B cell (primary cell): ENCODE results near the gene KLF3. TPM values are rescaled to one million over a fixed set of nuclear protein-coding genes. Genes with fewer than 3 reads are reported as not detected.
"Not testable (repeated sequence)": the region's sequence is repeated elsewhere in the genome, so short reads cannot be mapped to it uniquely, and the experiment has no call there.

Experiments
- ATAC-seq: fragments of 200-7000 bp; cut with Tn5 transposase; one replicate; pipeline ENCODE4 v1.10.0; 2021; ENCODE audit warnings: low read depth, mild to moderate bottlenecking, moderate number of reproducible peaks, moderate library complexity
- CTCF ChIA-PET: fragments of 350-600 bp; sonication (Branson Sonifier 250); formaldehyde crosslinking; loops from one replicate; lab custom pipeline; 2021; ENCODE audit warnings: antibody characterized with exemption, inconsistent platforms; lab: Charles Lee
- POLR2A ChIA-PET: fragments of 350-600 bp; sonication (Branson Sonifier 250); formaldehyde crosslinking; loops from one replicate; lab custom pipeline; 2021; ENCODE audit warnings: antibody characterized with exemption; lab: Charles Lee
- DNase-seq: peaks from one replicate; pipeline ENCODE4 v3.0.0; 2013
- H2AFZ ChIP-seq: 2 replicates; pipeline ENCODE4 v1.6.1; 2012; ENCODE audit warnings: mild to moderate bottlenecking, low read depth, low read length; ENCODE audit not compliant: insufficient read depth, poor library complexity, severe bottlenecking
- H3K27ac ChIP-seq, 2 donors: 1 replicate in 1 of 2; 2 replicates in 1 of 2; pipeline ENCODE4 v1.5.1; 2012 to 2013; ENCODE audit warnings: low read length in 2 of 2, mild to moderate bottlenecking in 2 of 2, moderate library complexity in 1 of 2
- H3K27me3 ChIP-seq, 4 experiments: fragments of 200-600 bp in 1 of 4; sonication (generic) in 1 of 4; replicated peaks in 1 of 4; 1 replicate in 2 of 4; 2 replicates in 2 of 4; pipeline versions ENCODE4 v1.6.1 to v1.7.0; 2013 to 2016; ENCODE audit warnings: low read length in 3 of 4, mild to moderate bottlenecking in 2 of 4, mixed read lengths in 1 of 4, moderate library complexity in 1 of 4; ENCODE audit not compliant: insufficient read depth in 4 of 4, control insufficient read depth in 3 of 4; ENCODE audit errors: control extremely low read depth in 1 of 4
- H3K36me3 ChIP-seq, 2 experiments: replicated peaks in 1 of 2; 1 replicate in 1 of 2; 2 replicates in 1 of 2; pipeline versions ENCODE4 v1.6.1 to v1.7.1; 2013; ENCODE audit warnings: low read length in 1 of 2; ENCODE audit not compliant: insufficient read depth in 2 of 2, control insufficient read depth in 1 of 2; ENCODE audit errors: control extremely low read depth in 1 of 2, extremely low read depth in 1 of 2
- H3K4me1 ChIP-seq, 2 donors: fragments of 200-600 bp in 1 of 2; sonication (generic) in 1 of 2; 1 replicate in 1 of 2; 2 replicates in 1 of 2; pipeline versions ENCODE4 v1.5.1 to v1.6.1; 2013 to 2017; ENCODE audit warnings: low read length in 2 of 2; ENCODE audit not compliant: control insufficient read depth in 2 of 2, insufficient read depth in 2 of 2
- H3K4me2 ChIP-seq: replicated peaks from 2 replicates; pipeline ENCODE3; 2012; ENCODE audit warnings: mild to moderate bottlenecking, low read depth, low read length; ENCODE audit not compliant: poor library complexity, severe bottlenecking
- H3K4me3 ChIP-seq, 5 experiments: fragments of 200-600 bp in 1 of 5; sonication (generic) in 1 of 5; 1 replicate in 3 of 5; 2 replicates in 2 of 5; pipeline versions ENCODE4 v1.5.1 to v1.7.0; 2011 to 2016; ENCODE audit warnings: low read length in 4 of 5, mild to moderate bottlenecking in 4 of 5, low read depth in 2 of 5, control low read depth in 1 of 5, moderate library complexity in 1 of 5; ENCODE audit not compliant: insufficient read depth in 1 of 5; ENCODE audit errors: control extremely low read depth in 1 of 5, extremely low read depth in 1 of 5
- H3K79me2 ChIP-seq: fragments of 200-600 bp; sonication (generic); one replicate; pipeline ENCODE4 v1.6.0; 2016; ENCODE audit warnings: low read length; ENCODE audit not compliant: control insufficient read depth, insufficient read depth
- H3K9ac ChIP-seq: fragments of 200-600 bp; sonication (generic); 2 replicates; pipeline ENCODE4 v1.6.1; 2017; ENCODE audit warnings: mild to moderate bottlenecking, low read length, moderate library complexity
- H3K9me3 ChIP-seq, 3 donors: one replicate each; pipeline versions ENCODE4 v1.6.1 to v1.7.1; 2013; ENCODE audit warnings: low read length in 2 of 3; ENCODE audit not compliant: control insufficient read depth in 2 of 3, insufficient read depth in 1 of 3; ENCODE audit errors: control extremely low read depth in 1 of 3
- H4K20me1 ChIP-seq: 2 replicates; pipeline ENCODE4 v1.6.0; 2012; ENCODE audit warnings: mild to moderate bottlenecking, low read length; ENCODE audit not compliant: insufficient read depth, control insufficient read depth, poor library complexity, severe bottlenecking
- H3K27ac Mint-ChIP-seq: one replicate; pipeline ENCODE4 v1.8.0; 2021; ENCODE audit warnings: mixed read lengths
- H3K27me3 Mint-ChIP-seq: one replicate; pipeline ENCODE4 v1.8.0; 2021; ENCODE audit warnings: mixed read lengths
- H3K4me1 Mint-ChIP-seq: one replicate; pipeline ENCODE4 v1.8.0; 2021; ENCODE audit warnings: mixed read lengths
- H3K4me3 Mint-ChIP-seq: one replicate; pipeline ENCODE4 v1.8.0; 2021; ENCODE audit warnings: mixed read lengths
- H3K9me3 Mint-ChIP-seq: one replicate; pipeline ENCODE4 v1.8.0; 2022; ENCODE audit warnings: mixed read lengths; ENCODE audit not compliant: insufficient read depth
- CTCF ChIP-seq: fragments of 200-600 bp; IDR thresholded peaks from one replicate; pipeline ENCODE4 v1.8.0; 2022; ENCODE audit warnings: antibody characterized with exemption, mild to moderate bottlenecking
- EZH2 ChIP-seq: IDR thresholded peaks from 2 replicates; pipeline ENCODE4 v1.6.1; 2012; ENCODE audit warnings: borderline replicate concordance, low read depth, mild to moderate bottlenecking, moderate library complexity, low read length; ENCODE audit not compliant: insufficient read depth, poor library complexity, severe bottlenecking
- WGBS: methylation state at CpG from one replicate; pipeline ENCODE4 v1.1.5; 2013; ENCODE audit warnings: missing lambda C conversion rate; ENCODE audit not compliant: insufficient coverage; 5-methylcytosine and 5-hydroxymethylcytosine counted together
- intact Hi-C: fragments of 100-400 bp; cut with micrococcal nuclease; formaldehyde crosslinking; loops from one replicate; pipeline ENCODE4 v1.10.0; 2022
- polyA plus RNA-seq: library from polyadenylated mRNA; depleted of rRNA; stranded (reverse); fragments of >200 nt; gene quantifications from 2 replicates; pipeline ENCODE4 v1.2.3, GENCODE V29; 2012
- total RNA-seq, 2 donors: library from RNA; stranded (reverse); fragments of 120-200 nt in 1 of 2; gene quantifications; 1 replicate in 1 of 2; 2 replicates in 1 of 2; pipeline versions ENCODE4 v1.2.3 to v1.2.4, GENCODE V29; 2013 to 2022

Gene KLF3
- total and polyA plus RNA-seq, 2 donors (not counting 1 experiment from before 2014, with no cell fraction given) = 32.9 to 51.9 TPM

GRCh38 chr4:38621028-38621684 is 42.8 kb upstream of the KLF3 start:
- H3K9ac ChIP-seq = no peak overlapping the region
- Mint-ChIP-seq H3K9me3 (no peaks in the 10 kb centered on the region), H3K4me3 (no peak overlapping the region), H3K27ac (no peak overlapping the region), H3K27me3 (peaks cover 2% of the 10 kb centered on the region), H3K4me1 (peaks cover 4% of the 10 kb centered on the region)
- ATAC-seq (no peak), DNase-seq (no peak)
- no peaks in the 10 kb centered on the region for H4K20me1 ChIP-seq
- H2AFZ ChIP-seq = no peak overlapping the region
- H3K9me3 ChIP-seq = no peaks in the 10 kb centered on the region
- no peaks in the 10 kb centered on the region for H3K79me2 ChIP-seq
- H3K27ac ChIP-seq = no peak overlapping the region
- CTCF ChIA-PET = interaction anchor here (1.4 kb wide), 1 partner anchor 441 kb away, joined by 3 read pairs; no protein-coding TSS in a partner anchor
- intact Hi-C loops = no loop called here
- H3K4me2 ChIP-seq = no peak overlapping the region
- no peaks in the 10 kb centered on the region for H3K36me3 ChIP-seq
- no peaks in the 10 kb centered on the region for H3K4me1 ChIP-seq
- no peak overlapping the region for H3K4me3 ChIP-seq
- 99% methylated on average over 7 of the region's 9 CpGs for WGBS
- POLR2A ChIA-PET = no interaction called here
- no peaks in the 10 kb centered on the region for H3K27me3 ChIP-seq
- no peak for TF ChIP-seq EZH2
- TF ChIP-seq CTCF = no peak

DNA sequence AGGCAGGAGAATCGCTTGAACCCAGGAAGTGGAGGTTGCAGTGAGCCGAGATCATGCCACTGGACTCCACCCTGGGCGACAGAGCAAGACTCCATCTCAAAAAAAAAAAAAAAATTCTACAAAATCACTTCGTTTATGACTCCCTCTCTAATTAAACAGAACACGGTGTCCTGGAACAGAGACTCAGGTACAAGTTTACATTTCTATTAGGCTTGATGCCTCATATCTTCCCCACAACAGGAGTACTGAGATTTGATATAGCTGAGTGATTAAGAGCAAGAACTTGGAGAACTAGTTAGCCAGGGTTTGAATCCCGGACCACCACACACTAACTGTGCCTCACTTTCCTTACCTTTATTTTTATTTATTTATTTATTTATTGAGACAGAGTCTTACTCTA is 42.2 kb upstream of the KLF3 start:
- Histone ChIP-seq H3K27ac (no peak overlapping the region), H3K4me1 (no peaks in the 10 kb centered on the region), H3K27me3 (no peaks in the 10 kb centered on the region), H3K79me2 (no peaks in the 10 kb centered on the region), H3K36me3 (no peaks in the 10 kb centered on the region), H3K4me3 (no peak overlapping the region), H2AFZ (no peak overlapping the region), H3K9me3 (no peaks in the 10 kb centered on the region), H3K9ac (no peak overlapping the region), H4K20me1 (no peaks in the 10 kb centered on the region), H3K4me2 (no peak overlapping the region)
- peaks cover 2% of the 10 kb centered on the region for H3K27me3 Mint-ChIP-seq
- ChIA-PET POLR2A (no interaction called here), CTCF (interaction anchor here (1.4 kb wide), 1 partner anchor 442 kb away, joined by 3 read pairs; no protein-coding TSS in a partner anchor)
- 73% methylated on average over 3 of the region's 6 CpGs for WGBS
- peaks cover 4% of the 10 kb centered on the region for H3K4me1 Mint-ChIP-seq
- no peak for TF ChIP-seq EZH2
- no peak for TF ChIP-seq CTCF
- ATAC-seq = no peak
- H3K27ac Mint-ChIP-seq = no peak overlapping the region
- intact Hi-C loops = no loop called here
- no peak for DNase-seq
- H3K9me3 Mint-ChIP-seq = no peaks in the 10 kb centered on the region
- H3K4me3 Mint-ChIP-seq = no peak overlapping the region

DNA sequence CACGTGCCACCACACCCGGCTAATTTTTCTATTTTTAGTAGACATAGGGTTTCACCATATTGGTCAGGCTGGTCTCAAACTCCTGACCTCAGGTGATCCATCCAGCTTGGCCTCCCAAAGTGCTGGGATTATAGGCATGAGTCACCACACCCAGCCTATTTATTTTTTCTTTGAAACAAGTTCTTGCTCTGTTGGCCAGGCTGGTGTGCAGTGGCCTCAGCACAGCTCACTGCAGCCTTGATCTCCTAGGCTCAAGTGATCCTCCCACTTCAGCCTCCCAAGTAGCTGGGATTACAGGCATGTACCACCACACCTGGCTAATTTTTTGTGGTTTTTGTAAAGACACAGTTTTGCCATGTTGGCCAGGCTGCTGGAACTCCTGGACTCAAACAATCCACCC is 41.7 kb upstream of the KLF3 start:
- H3K79me2 ChIP-seq, H3K4me2 ChIP-seq, H3K4me3 Mint-ChIP-seq, H3K27ac Mint-ChIP-seq, H3K4me3 ChIP-seq, POLR2A ChIA-PET, H3K9me3 Mint-ChIP-seq, H3K4me1 ChIP-seq, DNase-seq, ATAC-seq, H4K20me1 ChIP-seq, H3K27ac ChIP-seq, H3K36me3 ChIP-seq, H3K27me3 Mint-ChIP-seq, H2AFZ ChIP-seq, intact Hi-C loops, H3K9ac ChIP-seq, H3K4me1 Mint-ChIP-seq, H3K9me3 ChIP-seq, H3K27me3 ChIP-seq: not testable (repeated sequence)
- 100% methylated on average over 2 of the region's 2 CpGs for WGBS
- CTCF ChIA-PET = interaction anchor here (1.4 kb wide), 1 partner anchor 442 kb away, joined by 3 read pairs; no protein-coding TSS in a partner anchor
